A549 (cell line): Measurements from ENCODE around the gene GCKR.

Experiments used
- POLR2A ChIP-seq: IDR thresholded peaks from 2 replicates; pipeline ENCODE4 v1.6.1; 2012; ENCODE audit warnings: mild to moderate bottlenecking, low read length
- TF ChIP-seq, protein P1 (sequence below): fragments of 200-600 bp; sonication (generic); IDR thresholded peaks from 2 replicates; pipeline ENCODE4 v1.6.1; 2016; ENCODE audit warnings: antibody characterized with exemption, mild to moderate bottlenecking, moderate library complexity
- TF ChIP-seq, protein P2 (sequence below): fragments of >200 bp; sonication (Bioruptor Twin); formaldehyde crosslinking; IDR thresholded peaks from 3 replicates; pipeline ENCODE4 v1.5.1; 2016

DNA sequence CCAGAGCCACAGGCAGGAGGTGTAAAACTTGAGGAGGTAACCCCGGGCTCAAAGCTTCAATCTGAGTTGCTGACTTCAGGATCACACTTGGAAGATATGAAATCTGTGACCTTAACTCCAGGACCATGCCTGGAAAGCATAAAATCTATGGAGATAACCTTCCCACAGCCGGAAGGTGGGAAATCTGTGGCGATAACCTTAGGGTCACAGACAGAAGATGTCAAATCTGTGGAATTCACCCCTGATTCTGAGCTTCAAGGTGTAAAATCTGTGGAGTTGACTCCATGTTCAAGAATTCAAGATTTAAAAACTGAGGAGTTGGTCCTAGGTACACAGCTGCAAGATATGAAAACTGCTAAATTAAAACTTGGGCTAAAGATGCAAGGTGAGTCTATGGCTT is 74.6 kb downstream of the GCKR start:
- TF ChIP-seq POLR2A: no peak
- TF ChIP-seq, protein P1, sequence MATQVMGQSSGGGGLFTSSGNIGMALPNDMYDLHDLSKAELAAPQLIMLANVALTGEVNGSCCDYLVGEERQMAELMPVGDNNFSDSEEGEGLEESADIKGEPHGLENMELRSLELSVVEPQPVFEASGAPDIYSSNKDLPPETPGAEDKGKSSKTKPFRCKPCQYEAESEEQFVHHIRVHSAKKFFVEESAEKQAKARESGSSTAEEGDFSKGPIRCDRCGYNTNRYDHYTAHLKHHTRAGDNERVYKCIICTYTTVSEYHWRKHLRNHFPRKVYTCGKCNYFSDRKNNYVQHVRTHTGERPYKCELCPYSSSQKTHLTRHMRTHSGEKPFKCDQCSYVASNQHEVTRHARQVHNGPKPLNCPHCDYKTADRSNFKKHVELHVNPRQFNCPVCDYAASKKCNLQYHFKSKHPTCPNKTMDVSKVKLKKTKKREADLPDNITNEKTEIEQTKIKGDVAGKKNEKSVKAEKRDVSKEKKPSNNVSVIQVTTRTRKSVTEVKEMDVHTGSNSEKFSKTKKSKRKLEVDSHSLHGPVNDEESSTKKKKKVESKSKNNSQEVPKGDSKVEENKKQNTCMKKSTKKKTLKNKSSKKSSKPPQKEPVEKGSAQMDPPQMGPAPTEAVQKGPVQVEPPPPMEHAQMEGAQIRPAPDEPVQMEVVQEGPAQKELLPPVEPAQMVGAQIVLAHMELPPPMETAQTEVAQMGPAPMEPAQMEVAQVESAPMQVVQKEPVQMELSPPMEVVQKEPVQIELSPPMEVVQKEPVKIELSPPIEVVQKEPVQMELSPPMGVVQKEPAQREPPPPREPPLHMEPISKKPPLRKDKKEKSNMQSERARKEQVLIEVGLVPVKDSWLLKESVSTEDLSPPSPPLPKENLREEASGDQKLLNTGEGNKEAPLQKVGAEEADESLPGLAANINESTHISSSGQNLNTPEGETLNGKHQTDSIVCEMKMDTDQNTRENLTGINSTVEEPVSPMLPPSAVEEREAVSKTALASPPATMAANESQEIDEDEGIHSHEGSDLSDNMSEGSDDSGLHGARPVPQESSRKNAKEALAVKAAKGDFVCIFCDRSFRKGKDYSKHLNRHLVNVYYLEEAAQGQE: no peak
- TF ChIP-seq, protein P2, sequence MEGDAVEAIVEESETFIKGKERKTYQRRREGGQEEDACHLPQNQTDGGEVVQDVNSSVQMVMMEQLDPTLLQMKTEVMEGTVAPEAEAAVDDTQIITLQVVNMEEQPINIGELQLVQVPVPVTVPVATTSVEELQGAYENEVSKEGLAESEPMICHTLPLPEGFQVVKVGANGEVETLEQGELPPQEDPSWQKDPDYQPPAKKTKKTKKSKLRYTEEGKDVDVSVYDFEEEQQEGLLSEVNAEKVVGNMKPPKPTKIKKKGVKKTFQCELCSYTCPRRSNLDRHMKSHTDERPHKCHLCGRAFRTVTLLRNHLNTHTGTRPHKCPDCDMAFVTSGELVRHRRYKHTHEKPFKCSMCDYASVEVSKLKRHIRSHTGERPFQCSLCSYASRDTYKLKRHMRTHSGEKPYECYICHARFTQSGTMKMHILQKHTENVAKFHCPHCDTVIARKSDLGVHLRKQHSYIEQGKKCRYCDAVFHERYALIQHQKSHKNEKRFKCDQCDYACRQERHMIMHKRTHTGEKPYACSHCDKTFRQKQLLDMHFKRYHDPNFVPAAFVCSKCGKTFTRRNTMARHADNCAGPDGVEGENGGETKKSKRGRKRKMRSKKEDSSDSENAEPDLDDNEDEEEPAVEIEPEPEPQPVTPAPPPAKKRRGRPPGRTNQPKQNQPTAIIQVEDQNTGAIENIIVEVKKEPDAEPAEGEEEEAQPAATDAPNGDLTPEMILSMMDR: no peak
